Mucosa of descending colon (tissue), 3 donors: ENCODE data around the gene CEP97. TPM values are rescaled to one million over a fixed set of nuclear protein-coding genes. Genes with fewer than 3 reads are reported as not detected.
"Not testable (repeated sequence)": the region's sequence is repeated elsewhere in the genome, so short reads cannot be mapped to it uniquely, and the experiment has no call there.

Experiments
- ATAC-seq: fragments of 200-7000 bp; cut with Tn5 transposase; one replicate; pipeline ENCODE4 v1.9.1; 2020; ENCODE audit warnings: mild to moderate bottlenecking, moderate library complexity
- DNase-seq, 3 donors: peaks; one replicate each; pipeline ENCODE4 v3.0.0-alpha.2; 2020
- H3K36me3 ChIP-seq: fragments of 200-600 bp; one replicate; pipeline ENCODE4 v1.8.0; 2021; ENCODE audit warnings: low read depth, mild to moderate bottlenecking
- H3K4me1 ChIP-seq: fragments of 200-600 bp; one replicate; pipeline ENCODE4 v1.8.0; 2021; ENCODE audit warnings: low read depth, mild to moderate bottlenecking
- H3K4me3 ChIP-seq: fragments of 200-600 bp; one replicate; pipeline ENCODE4 v1.8.0; 2021; ENCODE audit warnings: mild to moderate bottlenecking
- H3K9me3 ChIP-seq: fragments of 200-600 bp; one replicate; pipeline ENCODE4 v1.8.0; 2021; ENCODE audit warnings: mild to moderate bottlenecking
- intact Hi-C, 2 donors: fragments of 100-400 bp; cut with DNase I in 1 of 2; cut with micrococcal nuclease in 1 of 2; formaldehyde crosslinking; loops; one replicate each; pipeline versions ENCODE4 v1.11.0 to v1.11.1; 2022; cut with DNase I, micrococcal nuclease
- total RNA-seq, 3 donors: library from RNA; stranded (reverse); fragmentation: NEBNext Ultra II Directional in 2 of 3; extraction: Animal tissue kit (Norgen Biotek cat#: 25700) in 2 of 3; gene quantifications; one replicate each; pipeline versions ENCODE4 v1.2.1 to v1.2.4, GENCODE V29; 2021 to 2023
- TF ChIP-seq, protein P1 (sequence below): fragments of 200-600 bp; IDR thresholded peaks from one replicate; pipeline ENCODE4 v1.8.0; 2022; ENCODE audit warnings: antibody characterized with exemption, mild to moderate bottlenecking
- donor health status: DM: no; HTN: no; CAD: no; lungs with moderate emphysema.
- donor health status: DM: no; HTN: no; CAD: no.
- donor health status: DM: no; HTN: yes; CAD: no.

The CEP97 gene
- total RNA-seq, 3 donors from 2014 or later: 4.2 to 10.2 (median 4.3) TPM

DNA sequence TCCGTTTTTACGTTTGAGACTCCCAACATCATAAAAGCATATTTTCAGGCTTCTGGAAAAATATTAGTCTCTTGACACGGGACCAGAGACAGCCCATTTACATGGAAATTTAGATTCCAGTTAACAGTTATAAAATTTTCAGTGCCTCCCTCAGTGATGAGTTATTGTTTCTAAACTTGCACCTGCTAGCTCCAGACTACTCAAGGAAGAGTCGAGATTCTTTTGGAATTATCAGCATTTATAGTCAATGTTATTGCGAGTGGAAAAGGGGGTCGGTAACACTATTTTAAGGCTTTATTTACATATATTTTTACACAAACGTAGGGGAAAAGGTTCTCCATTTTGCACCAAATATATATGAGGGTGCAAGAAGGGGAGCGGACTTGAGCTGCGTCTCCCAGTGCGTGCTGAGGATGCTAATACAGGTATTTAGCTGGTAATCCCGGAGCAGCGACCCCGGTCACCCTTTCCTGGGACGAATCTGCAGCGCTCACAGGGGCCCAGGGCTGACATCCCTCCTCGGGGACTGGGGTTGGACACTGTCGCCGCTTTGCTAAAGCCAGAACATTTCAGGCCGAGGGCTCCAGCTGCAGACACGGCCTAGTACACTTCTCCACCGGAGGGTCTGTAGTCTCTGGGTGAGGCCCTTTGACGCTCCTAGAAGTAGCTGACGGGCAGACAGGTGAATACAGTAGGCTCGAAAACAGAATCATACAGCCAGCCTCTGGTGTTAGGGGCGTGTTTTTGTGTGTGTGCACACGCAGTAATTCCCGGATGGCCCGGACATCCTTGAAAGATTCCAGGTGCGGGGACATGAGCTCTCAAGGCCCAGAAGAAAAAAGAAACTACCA, 46.8 kb upstream of the CEP97 start:
- H3K9me3 ChIP-seq: no peaks in the 10 kb centered on the region
- TF ChIP-seq, protein P1, sequence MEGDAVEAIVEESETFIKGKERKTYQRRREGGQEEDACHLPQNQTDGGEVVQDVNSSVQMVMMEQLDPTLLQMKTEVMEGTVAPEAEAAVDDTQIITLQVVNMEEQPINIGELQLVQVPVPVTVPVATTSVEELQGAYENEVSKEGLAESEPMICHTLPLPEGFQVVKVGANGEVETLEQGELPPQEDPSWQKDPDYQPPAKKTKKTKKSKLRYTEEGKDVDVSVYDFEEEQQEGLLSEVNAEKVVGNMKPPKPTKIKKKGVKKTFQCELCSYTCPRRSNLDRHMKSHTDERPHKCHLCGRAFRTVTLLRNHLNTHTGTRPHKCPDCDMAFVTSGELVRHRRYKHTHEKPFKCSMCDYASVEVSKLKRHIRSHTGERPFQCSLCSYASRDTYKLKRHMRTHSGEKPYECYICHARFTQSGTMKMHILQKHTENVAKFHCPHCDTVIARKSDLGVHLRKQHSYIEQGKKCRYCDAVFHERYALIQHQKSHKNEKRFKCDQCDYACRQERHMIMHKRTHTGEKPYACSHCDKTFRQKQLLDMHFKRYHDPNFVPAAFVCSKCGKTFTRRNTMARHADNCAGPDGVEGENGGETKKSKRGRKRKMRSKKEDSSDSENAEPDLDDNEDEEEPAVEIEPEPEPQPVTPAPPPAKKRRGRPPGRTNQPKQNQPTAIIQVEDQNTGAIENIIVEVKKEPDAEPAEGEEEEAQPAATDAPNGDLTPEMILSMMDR: no peak
- H3K4me3 ChIP-seq: peak overlapping the region; percentile 91
- peaks cover 19% of the 10 kb centered on the region for H3K4me1 ChIP-seq
- H3K36me3 ChIP-seq: peaks cover 7% of the 10 kb centered on the region
- intact Hi-C loops: loop anchor here in 1 of 2 donors (10.0 kb wide), 1 partner anchor 103 kb away; the partner anchor contains the start of gene PCNP
- DNase-seq (peak; percentile 27 to 64 (median 41)), ATAC-seq (no peak)

DNA sequence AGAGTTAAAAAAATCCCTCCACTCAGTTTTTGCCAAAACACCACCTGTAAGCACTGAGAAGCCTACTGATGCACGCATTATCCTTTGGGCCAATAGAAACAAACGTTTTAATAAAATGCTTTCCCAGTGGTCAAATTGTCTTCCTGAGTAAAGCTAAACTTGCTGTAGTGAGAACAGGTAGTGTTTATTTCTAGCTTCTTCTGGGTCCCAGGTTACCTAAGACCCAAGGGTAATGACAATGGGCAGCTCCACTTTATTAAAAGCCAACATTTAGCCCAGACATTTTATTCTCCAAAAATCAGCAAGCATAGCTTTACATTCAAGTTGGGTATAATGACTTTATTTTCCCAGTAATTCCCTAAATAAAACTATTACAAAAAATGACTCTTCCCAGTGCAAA, 45.6 kb upstream of the CEP97 start:
- not testable (repeated sequence) for H3K36me3 ChIP-seq, ATAC-seq, DNase-seq, H3K9me3 ChIP-seq, H3K4me3 ChIP-seq
- peaks cover 15% of the 10 kb centered on the region for H3K4me1 ChIP-seq
- intact Hi-C loops: loop anchor here in 1 of 2 donors (10.0 kb wide), 1 partner anchor 104 kb away; the partner anchor contains the start of gene PCNP

DNA sequence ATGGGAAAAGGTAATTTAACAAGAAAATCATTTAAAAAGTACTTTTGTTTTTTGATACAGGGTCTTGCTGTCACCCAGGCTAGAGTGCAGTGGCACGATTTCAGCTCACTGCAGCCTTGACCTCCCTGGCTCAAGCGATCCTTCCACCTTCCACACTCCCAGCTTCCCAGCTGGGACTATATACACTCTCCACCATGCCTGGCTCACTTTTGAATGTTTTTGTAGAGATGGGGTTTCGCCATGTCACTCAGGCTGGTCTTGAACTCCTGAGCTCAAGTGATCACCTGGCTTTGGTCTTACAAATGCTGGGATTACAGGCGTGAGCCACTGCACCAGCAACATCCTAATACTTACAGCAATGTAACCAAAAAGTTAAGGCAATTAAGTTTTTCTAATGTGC, 43.9 kb upstream of the CEP97 start:
- H3K36me3 ChIP-seq: peaks cover 7% of the 10 kb centered on the region
- peaks cover 23% of the 10 kb centered on the region for H3K4me1 ChIP-seq
- H3K9me3 ChIP-seq: no peaks in the 10 kb centered on the region
- TF ChIP-seq, protein P1: no peak
- H3K4me3 ChIP-seq: no peak overlapping the region
- intact Hi-C loops: no loop called here
- ATAC-seq (no peak), DNase-seq (no peak)

DNA sequence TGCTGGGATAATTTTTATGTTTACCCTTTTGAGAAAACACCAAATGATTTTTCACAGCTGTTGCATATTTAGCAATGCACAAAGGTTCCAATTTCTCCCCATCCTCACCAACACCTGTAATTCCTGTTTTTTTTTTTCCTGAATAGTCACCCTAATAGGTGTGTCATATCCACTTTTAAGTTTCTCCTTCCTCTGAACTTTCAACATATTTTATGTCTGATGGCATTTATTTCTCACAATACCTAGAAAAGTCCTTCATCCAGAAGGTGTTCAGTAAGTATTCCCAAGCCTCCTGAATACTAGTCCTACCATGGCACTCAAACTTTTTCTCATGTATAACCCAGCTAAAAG, 39.4 kb upstream of the CEP97 start:
- TF ChIP-seq, protein P1: no peak
- Histone ChIP-seq H3K36me3 (peaks cover 7% of the 10 kb centered on the region), H3K4me1 (peaks cover 25% of the 10 kb centered on the region), H3K9me3 (no peaks in the 10 kb centered on the region), H3K4me3 (no peak overlapping the region)
- DNase-seq (no peak), ATAC-seq (no peak)
- intact Hi-C loops: no loop called here

DNA sequence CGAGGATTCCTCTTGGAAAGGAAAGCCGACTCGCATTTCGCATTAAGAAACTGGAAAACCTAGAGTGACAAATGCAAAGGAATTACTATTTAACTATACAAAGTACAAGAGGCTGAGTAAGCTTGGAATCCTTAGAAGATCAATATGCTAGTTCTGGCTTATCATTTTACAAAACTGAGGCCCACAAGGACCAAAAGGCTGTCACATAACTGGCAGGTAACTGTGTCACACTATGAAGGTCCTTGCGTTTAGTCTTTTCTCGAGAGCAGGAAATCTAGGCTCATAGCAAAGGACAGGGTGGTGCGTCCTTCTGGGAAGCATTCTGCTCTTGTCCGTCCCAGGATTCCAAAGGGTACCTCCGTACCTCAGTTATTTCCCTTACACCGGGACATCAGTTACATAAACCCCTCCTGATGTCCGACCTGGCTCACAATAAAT, 38.5 kb upstream of the CEP97 start:
- H3K9me3 ChIP-seq: no peaks in the 10 kb centered on the region
- TF ChIP-seq, protein P1: no peak
- H3K4me3 ChIP-seq: peak overlapping the region; percentile 55
- peaks cover 25% of the 10 kb centered on the region for H3K4me1 ChIP-seq
- H3K36me3 ChIP-seq: peaks cover 2% of the 10 kb centered on the region
- intact Hi-C loops: no loop called here
- DNase-seq (no peak), ATAC-seq (peak; percentile 46)

DNA sequence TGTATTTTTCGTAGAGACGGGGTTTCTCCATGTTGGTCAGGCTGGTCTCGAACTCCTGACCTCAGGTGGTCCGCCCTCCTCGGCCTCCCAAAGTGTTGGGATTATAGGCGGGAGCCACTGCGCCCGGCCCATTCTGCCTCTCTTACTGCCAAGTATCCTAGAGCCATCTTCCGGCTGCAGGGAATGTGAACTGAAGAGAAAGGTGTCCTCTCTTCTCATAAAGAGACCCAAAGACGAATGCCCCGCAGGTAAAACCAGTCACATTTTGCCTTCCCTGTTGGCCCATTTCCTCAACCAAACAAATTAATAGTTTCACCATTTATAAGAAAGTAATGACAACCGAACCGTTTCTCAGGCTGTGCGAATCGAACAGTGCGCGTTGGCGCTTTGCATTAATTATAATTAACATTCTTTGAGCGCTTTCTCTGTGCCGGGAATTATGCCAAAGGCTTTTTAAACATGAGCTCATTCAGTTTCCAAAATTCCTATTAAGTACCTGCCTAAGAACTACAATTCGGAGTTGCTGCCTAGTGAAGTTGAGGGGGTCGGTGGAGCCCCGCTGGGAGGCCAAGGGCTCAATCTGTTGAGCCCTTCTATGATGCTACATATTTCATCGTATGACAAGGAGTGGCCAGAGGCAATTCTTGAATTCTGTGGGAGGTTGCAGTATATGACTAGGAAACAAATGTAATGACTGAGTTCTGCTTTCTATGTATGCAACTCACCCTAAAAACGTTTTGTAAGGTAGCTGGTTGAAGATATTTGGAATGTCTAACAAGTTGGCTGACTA, 37.1 kb upstream of the CEP97 start:
- TF ChIP-seq, protein P1: no peak
- no peaks in the 10 kb centered on the region for H3K36me3 ChIP-seq
- intact Hi-C loops: no loop called here
- peak overlapping the region; percentile 55 for H3K4me3 ChIP-seq
- ATAC-seq (peak; percentile 3), DNase-seq (peak in 1 of 3 donors; percentile 30)
- peaks cover 25% of the 10 kb centered on the region for H3K4me1 ChIP-seq
- H3K9me3 ChIP-seq: no peaks in the 10 kb centered on the region
